Measurements from ENCODE around the gene TSPAN9. TPM values are rescaled to one million over a fixed set of nuclear protein-coding genes. Genes with fewer than 3 reads are reported as not detected.

TSPAN9 gene
- total and polyA plus RNA-seq, 4 donors, result 17.4 to 62.9 (median 34.2) TPM

GRCh38 chr12:3222979-3223378 lies 145.8 kb downstream of the TSPAN9 start:
- Histone ChIP-seq H3K27me3 (ENCODE audit: control insufficient read depth in 4 of 4, insufficient read depth in 4 of 4, low read length in 3 of 4) (no peaks in the 10 kb centered on the region), H3K4me3 (ENCODE audit: low read depth in 1 of 3, low read length in 3 of 3) (no peak overlapping the region), H3K36me3 (ENCODE audit: control insufficient read depth in 4 of 4, insufficient read depth in 3 of 4, low read depth in 1 of 4, low read length in 3 of 4) (peaks cover 0 to 8% (median 1%) of the 10 kb centered on the region in 4 donors), H3K9ac (ENCODE audit: low read depth in 1 of 2, low read length in 2 of 2) (no peak overlapping the region), H3K9me3 (ENCODE audit: control insufficient read depth in 4 of 4, low read length in 3 of 4) (no peaks in the 10 kb centered on the region), H3K27ac (ENCODE audit: low read depth in 1 of 2, low read length in 2 of 2) (no peak overlapping the region), H3K4me1 (ENCODE audit: control insufficient read depth in 4 of 4, insufficient read depth in 4 of 4, low read length in 3 of 4) (peaks cover 9 to 31% (median 18%) of the 10 kb centered on the region in 4 donors)
- no peak for TF ChIP-seq JUND (IDR thresholded peaks at IDR 0.05)
- TF ChIP-seq YY1 (IDR thresholded peaks at IDR 0.05), result no peak
- TF ChIP-seq RXRA (IDR thresholded peaks at IDR 0.05), result no peak
- TF ChIP-seq EGR1 (IDR thresholded peaks at IDR 0.05; ENCODE audit: low read depth in 2 of 2), result no peak
- TF ChIP-seq, protein P1, sequence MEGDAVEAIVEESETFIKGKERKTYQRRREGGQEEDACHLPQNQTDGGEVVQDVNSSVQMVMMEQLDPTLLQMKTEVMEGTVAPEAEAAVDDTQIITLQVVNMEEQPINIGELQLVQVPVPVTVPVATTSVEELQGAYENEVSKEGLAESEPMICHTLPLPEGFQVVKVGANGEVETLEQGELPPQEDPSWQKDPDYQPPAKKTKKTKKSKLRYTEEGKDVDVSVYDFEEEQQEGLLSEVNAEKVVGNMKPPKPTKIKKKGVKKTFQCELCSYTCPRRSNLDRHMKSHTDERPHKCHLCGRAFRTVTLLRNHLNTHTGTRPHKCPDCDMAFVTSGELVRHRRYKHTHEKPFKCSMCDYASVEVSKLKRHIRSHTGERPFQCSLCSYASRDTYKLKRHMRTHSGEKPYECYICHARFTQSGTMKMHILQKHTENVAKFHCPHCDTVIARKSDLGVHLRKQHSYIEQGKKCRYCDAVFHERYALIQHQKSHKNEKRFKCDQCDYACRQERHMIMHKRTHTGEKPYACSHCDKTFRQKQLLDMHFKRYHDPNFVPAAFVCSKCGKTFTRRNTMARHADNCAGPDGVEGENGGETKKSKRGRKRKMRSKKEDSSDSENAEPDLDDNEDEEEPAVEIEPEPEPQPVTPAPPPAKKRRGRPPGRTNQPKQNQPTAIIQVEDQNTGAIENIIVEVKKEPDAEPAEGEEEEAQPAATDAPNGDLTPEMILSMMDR (IDR thresholded peaks at IDR 0.05; ENCODE audit: low read depth, low read length, missing input control), result no peak
- TF ChIP-seq, protein P2, sequence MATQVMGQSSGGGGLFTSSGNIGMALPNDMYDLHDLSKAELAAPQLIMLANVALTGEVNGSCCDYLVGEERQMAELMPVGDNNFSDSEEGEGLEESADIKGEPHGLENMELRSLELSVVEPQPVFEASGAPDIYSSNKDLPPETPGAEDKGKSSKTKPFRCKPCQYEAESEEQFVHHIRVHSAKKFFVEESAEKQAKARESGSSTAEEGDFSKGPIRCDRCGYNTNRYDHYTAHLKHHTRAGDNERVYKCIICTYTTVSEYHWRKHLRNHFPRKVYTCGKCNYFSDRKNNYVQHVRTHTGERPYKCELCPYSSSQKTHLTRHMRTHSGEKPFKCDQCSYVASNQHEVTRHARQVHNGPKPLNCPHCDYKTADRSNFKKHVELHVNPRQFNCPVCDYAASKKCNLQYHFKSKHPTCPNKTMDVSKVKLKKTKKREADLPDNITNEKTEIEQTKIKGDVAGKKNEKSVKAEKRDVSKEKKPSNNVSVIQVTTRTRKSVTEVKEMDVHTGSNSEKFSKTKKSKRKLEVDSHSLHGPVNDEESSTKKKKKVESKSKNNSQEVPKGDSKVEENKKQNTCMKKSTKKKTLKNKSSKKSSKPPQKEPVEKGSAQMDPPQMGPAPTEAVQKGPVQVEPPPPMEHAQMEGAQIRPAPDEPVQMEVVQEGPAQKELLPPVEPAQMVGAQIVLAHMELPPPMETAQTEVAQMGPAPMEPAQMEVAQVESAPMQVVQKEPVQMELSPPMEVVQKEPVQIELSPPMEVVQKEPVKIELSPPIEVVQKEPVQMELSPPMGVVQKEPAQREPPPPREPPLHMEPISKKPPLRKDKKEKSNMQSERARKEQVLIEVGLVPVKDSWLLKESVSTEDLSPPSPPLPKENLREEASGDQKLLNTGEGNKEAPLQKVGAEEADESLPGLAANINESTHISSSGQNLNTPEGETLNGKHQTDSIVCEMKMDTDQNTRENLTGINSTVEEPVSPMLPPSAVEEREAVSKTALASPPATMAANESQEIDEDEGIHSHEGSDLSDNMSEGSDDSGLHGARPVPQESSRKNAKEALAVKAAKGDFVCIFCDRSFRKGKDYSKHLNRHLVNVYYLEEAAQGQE (IDR thresholded peaks at IDR 0.05), result no peak
- TF ChIP-seq HNF4A (conservative IDR thresholded peaks at IDR 0.05), result no peak
- TF ChIP-seq HNF4G (IDR thresholded peaks at IDR 0.05), result no peak
- no peak for TF ChIP-seq FOXA2 (IDR thresholded peaks at IDR 0.05)
- TF ChIP-seq SP1 (IDR thresholded peaks at IDR 0.05), result no peak
- TF ChIP-seq GABPA (IDR thresholded peaks at IDR 0.05 in 1 of 2, conservative IDR thresholded peaks at IDR 0.05 in 1 of 2), result no peak
- TF ChIP-seq, protein P3, sequence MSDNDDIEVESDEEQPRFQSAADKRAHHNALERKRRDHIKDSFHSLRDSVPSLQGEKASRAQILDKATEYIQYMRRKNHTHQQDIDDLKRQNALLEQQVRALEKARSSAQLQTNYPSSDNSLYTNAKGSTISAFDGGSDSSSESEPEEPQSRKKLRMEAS (IDR thresholded peaks at IDR 0.05), result no peak
- no peak for TF ChIP-seq RAD21 (IDR thresholded peaks at IDR 0.05)
- TF ChIP-seq ATF3 (IDR thresholded peaks at IDR 0.05), result no peak
- TF ChIP-seq ZBTB33 (IDR thresholded peaks at IDR 0.05), result no peak
- no peak for TF ChIP-seq FOXA1 (IDR thresholded peaks at IDR 0.05)
- TF ChIP-seq TAF1 (conservative IDR thresholded peaks at IDR 0.05), result no peak
- TF ChIP-seq NR2F2 (IDR thresholded peaks at IDR 0.05), result no peak
- DNase-seq (ENCODE audit: low spot score), result no peak
- 94% methylated on average over 15 of the region's 15 CpGs for WGBS

All from liver (tissue), 9 donors.